RWPE2 (cell line): ENCODE data around the gene ADAM8.

Source experiments
- ATAC-seq: fragments of 200-7000 bp; cut with Tn5 transposase; 3 replicates; pipeline ENCODE4 v1.9.1; 2021; ENCODE audit warnings: low read depth
- DNase-seq: peaks from one replicate; pipeline ENCODE4 v3.0.0-alpha.2; 2020; ENCODE audit warnings: low spot score
- H3K27ac ChIP-seq: fragments of 450-650 bp; 2 replicates; pipeline ENCODE4 v1.5.1; 2017; ENCODE audit warnings: mild to moderate bottlenecking; ENCODE audit not compliant: poor library complexity, severe bottlenecking
- H3K27me3 ChIP-seq: fragments of 250-450 bp; sonication (Bioruptor Pico); 2 replicates; pipeline ENCODE4 v1.5.1; 2021; ENCODE audit warnings: mild to moderate bottlenecking, moderate library complexity; ENCODE audit not compliant: insufficient read depth, poor library complexity, severe bottlenecking
- H3K36me3 ChIP-seq: fragments of 250-450 bp; sonication (Bioruptor Pico); 2 replicates; pipeline ENCODE4 v1.5.1; 2020; ENCODE audit warnings: low read depth, mild to moderate bottlenecking, moderate library complexity
- H3K4me1 ChIP-seq: fragments of 250-450 bp; sonication (Bioruptor Pico); 2 replicates; pipeline ENCODE4 v1.5.1; 2021; ENCODE audit warnings: mild to moderate bottlenecking, moderate library complexity; ENCODE audit not compliant: insufficient read depth, poor library complexity, severe bottlenecking
- H3K4me3 ChIP-seq: fragments of 250-450 bp; sonication (Bioruptor Pico); 2 replicates; pipeline ENCODE4 v1.5.1; 2021; ENCODE audit warnings: mild to moderate bottlenecking, moderate library complexity; ENCODE audit not compliant: severe bottlenecking
- H3K9me3 ChIP-seq: fragments of 250-450 bp; sonication (Bioruptor Pico); 2 replicates; pipeline ENCODE4 v1.5.1; 2021; ENCODE audit warnings: mild to moderate bottlenecking, moderate library complexity; ENCODE audit not compliant: severe bottlenecking
- CTCF ChIP-seq: fragments of 450-650 bp; IDR thresholded peaks from one replicate; pipeline ENCODE4 v1.5.1; 2017; ENCODE audit warnings: mild to moderate bottlenecking, moderate library complexity; ENCODE audit not compliant: poor library complexity, severe bottlenecking

ADAM8 gene

GRCh38 chr10:133306097-133306476, 29.4 kb upstream of the ADAM8 start:
- Histone ChIP-seq H3K36me3 (peaks cover 33% of the 10 kb centered on the region), H3K27ac (no peak overlapping the region)
- no peak for DNase-seq

GRCh38 chr10:133303206-133303605, 26.5 kb upstream of the ADAM8 start:
- Histone ChIP-seq H3K27me3 (no peaks in the 10 kb centered on the region), H3K4me3 (no peak overlapping the region), H3K27ac (no peak overlapping the region), H3K9me3 (no peaks in the 10 kb centered on the region), H3K4me1 (peaks cover 3% of the 10 kb centered on the region), H3K36me3 (peaks cover 58% of the 10 kb centered on the region)
- ATAC-seq, result no peak
- DNase-seq, result no peak
- no peak for TF ChIP-seq CTCF

More at GRCh38 chr10:133306097-133306476, 29.4 kb upstream of the ADAM8 start:
- H3K4me1 ChIP-seq, result peaks cover 3% of the 10 kb centered on the region
- no peak for ATAC-seq
- no peak for TF ChIP-seq CTCF
- no peaks in the 10 kb centered on the region for H3K27me3 ChIP-seq
- H3K4me3 ChIP-seq, result no peak overlapping the region
- no peaks in the 10 kb centered on the region for H3K9me3 ChIP-seq

DNA sequence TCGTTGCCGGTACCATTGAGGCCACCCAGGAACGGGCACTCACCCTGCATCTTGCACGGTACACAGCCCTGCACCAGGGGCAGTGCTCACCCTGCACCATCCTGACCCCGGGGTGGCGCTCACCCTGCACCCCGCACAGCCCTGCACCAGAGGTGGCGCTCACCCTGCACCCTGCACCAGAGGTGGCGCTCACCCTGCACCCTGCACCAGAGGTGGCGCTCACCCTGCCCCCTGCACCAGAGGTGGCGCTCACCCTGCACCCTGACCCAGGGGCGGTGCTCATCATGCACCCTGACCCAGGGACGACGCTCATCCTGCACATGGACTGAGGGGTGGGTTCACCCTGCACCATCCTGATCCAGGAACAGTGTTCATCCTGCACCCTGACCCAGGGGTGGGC, 25.6 kb upstream of the ADAM8 start:
- Histone ChIP-seq H3K27me3 (no peaks in the 10 kb centered on the region), H3K9me3 (no peaks in the 10 kb centered on the region), H3K36me3 (peaks cover 67% of the 10 kb centered on the region), H3K4me1 (peaks cover 3% of the 10 kb centered on the region), H3K27ac (no peak overlapping the region), H3K4me3 (no peak overlapping the region)
- TF ChIP-seq CTCF, result no peak
- DNase-seq (no peak), ATAC-seq (no peak)

DNA sequence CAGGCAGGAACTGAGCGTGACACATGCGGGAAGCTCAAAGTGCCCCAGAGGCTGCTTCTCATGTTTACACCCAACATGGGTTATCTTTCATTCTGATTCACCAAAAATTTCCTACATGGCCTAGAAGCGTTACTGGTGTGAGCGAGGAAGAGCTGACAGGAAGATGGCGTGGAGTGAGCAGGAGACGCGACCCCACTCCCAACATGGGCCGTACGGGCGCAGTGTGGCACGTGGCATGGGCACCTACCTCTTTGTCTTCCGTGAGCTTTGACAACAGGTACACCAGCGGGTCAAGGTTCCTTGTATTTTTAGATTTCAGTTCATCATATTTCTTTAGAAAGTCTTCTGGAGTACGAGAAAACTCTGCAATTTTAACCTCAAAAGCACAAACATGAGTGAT, 23.1 kb upstream of the ADAM8 start:
- ATAC-seq (no peak), DNase-seq (no peak)
- Histone ChIP-seq H3K4me3 (no peak overlapping the region), H3K27me3 (no peaks in the 10 kb centered on the region), H3K9me3 (no peaks in the 10 kb centered on the region), H3K27ac (no peak overlapping the region), H3K4me1 (no peaks in the 10 kb centered on the region), H3K36me3 (peaks cover 72% of the 10 kb centered on the region)
- no peak for TF ChIP-seq CTCF

GRCh38 chr10:133299224-133299623, 22.6 kb upstream of the ADAM8 start:
- DNase-seq (no peak), ATAC-seq (no peak)
- H3K36me3 ChIP-seq, result peaks cover 69% of the 10 kb centered on the region
- no peaks in the 10 kb centered on the region for H3K9me3 ChIP-seq
- H3K4me1 ChIP-seq, result no peaks in the 10 kb centered on the region
- H3K27me3 ChIP-seq, result no peaks in the 10 kb centered on the region
- TF ChIP-seq CTCF, result no peak
- H3K4me3 ChIP-seq, result no peak overlapping the region
- no peak overlapping the region for H3K27ac ChIP-seq
